ENCODE measurements around the gene STAT3. TPM values are rescaled to one million over a fixed set of nuclear protein-coding genes. Genes with fewer than 3 reads are reported as not detected.

The STAT3 gene
- polyA plus RNA-seq, 1 donor: 65.2 TPM

Other genes starting within 250 kb of the STAT3 start
- 111 TPM for gene RAB5C, start 233.5 kb downstream of the STAT3 start, polyA plus RNA-seq (ENCODE audit: insufficient read length)
- gene KCNH4, start 207.3 kb downstream of the STAT3 start, polyA plus RNA-seq (ENCODE audit: insufficient read length): not detected
- gene HCRT, start 203.0 kb downstream of the STAT3 start, polyA plus RNA-seq (ENCODE audit: insufficient read length): not detected
- gene GHDC, start 193.9 kb downstream of the STAT3 start, polyA plus RNA-seq (ENCODE audit: insufficient read length): 14.6 TPM
- gene STAT5B, start 112.1 kb downstream of the STAT3 start, polyA plus RNA-seq (ENCODE audit: insufficient read length): 54.4 TPM
- gene STAT5A, start 99.9 kb downstream of the STAT3 start, polyA plus RNA-seq (ENCODE audit: insufficient read length): 5.0 TPM
- 47.4 TPM for gene CAVIN1, start 34.8 kb upstream of the STAT3 start, polyA plus RNA-seq (ENCODE audit: insufficient read length)
- gene ATP6V0A1, start 70.4 kb upstream of the STAT3 start, polyA plus RNA-seq (ENCODE audit: insufficient read length): 71.1 TPM
- 14.1 TPM for gene NAGLU, start 147.8 kb upstream of the STAT3 start, polyA plus RNA-seq (ENCODE audit: insufficient read length)
- gene HSD17B1, start 164.5 kb upstream of the STAT3 start, polyA plus RNA-seq (ENCODE audit: insufficient read length): 4.7 TPM
- 55.4 TPM for gene COASY, start 173.7 kb upstream of the STAT3 start, polyA plus RNA-seq (ENCODE audit: insufficient read length)
- 35.7 TPM for gene MLX, start 178.7 kb upstream of the STAT3 start, polyA plus RNA-seq (ENCODE audit: insufficient read length)
- gene PSMC3IP, start 189.3 kb upstream of the STAT3 start, polyA plus RNA-seq (ENCODE audit: insufficient read length): 25.0 TPM
- 60.6 TPM for gene RETREG3, start 220.9 kb upstream of the STAT3 start, polyA plus RNA-seq (ENCODE audit: insufficient read length)
- gene TUBG1, start 221.2 kb upstream of the STAT3 start, polyA plus RNA-seq (ENCODE audit: insufficient read length): 57.4 TPM

Measured in left kidney (tissue), 1 donor.